CD4-positive, CD25-positive, alpha-beta regulatory T cell (primary cell): ENCODE measurements around the gene OVCA2. TPM values are rescaled to one million over a fixed set of nuclear protein-coding genes. Genes with fewer than 3 reads are reported as not detected.

ENCODE experiments used
- ATAC-seq, 2 donors: fragments of 150-1000 bp; cut with Tn5 transposase; one replicate each; pipeline ENCODE4 v1.10.0; 2021; ENCODE audit warnings: low read depth in 2 of 2, moderate number of reproducible peaks in 2 of 2, moderate library complexity in 1 of 2
- DNase-seq, 3 donors: peaks; one replicate each; pipeline versions ENCODE4 v3.0.0 to v3.0.0-alpha.2; 2012 to 2022; ENCODE audit warnings: mixed read lengths in 1 of 3
- H3K27ac ChIP-seq: one replicate; pipeline ENCODE4 v1.7.0; 2013; ENCODE audit warnings: mild to moderate bottlenecking, low read length; ENCODE audit not compliant: insufficient read depth, poor library complexity, severe bottlenecking
- H3K27me3 ChIP-seq: one replicate; pipeline ENCODE4 v1.7.0; 2013; ENCODE audit warnings: low read length; ENCODE audit not compliant: control insufficient read depth, insufficient read depth
- H3K36me3 ChIP-seq: one replicate; pipeline ENCODE4 v1.7.0; 2013; ENCODE audit warnings: mild to moderate bottlenecking, low read length, moderate library complexity; ENCODE audit not compliant: control insufficient read depth, insufficient read depth
- H3K4me1 ChIP-seq: 2 replicates; pipeline ENCODE4 v1.7.0; 2013; ENCODE audit warnings: mild to moderate bottlenecking, low read length; ENCODE audit not compliant: insufficient read depth, control insufficient read depth, poor library complexity, severe bottlenecking
- H3K4me3 ChIP-seq: one replicate; pipeline ENCODE4 v1.7.0; 2013; ENCODE audit warnings: low read depth, mild to moderate bottlenecking, low read length, moderate library complexity
- H3K9me3 ChIP-seq, 2 experiments: 1 replicate in 1 of 2; 2 replicates in 1 of 2; pipeline ENCODE4 v1.7.0; 2013; ENCODE audit warnings: low read length in 2 of 2, mild to moderate bottlenecking in 1 of 2, moderate library complexity in 1 of 2; ENCODE audit not compliant: control insufficient read depth in 2 of 2
- H3K27ac Mint-ChIP-seq, 3 donors: one replicate each; pipeline ENCODE4 v1.8.0; 2020 to 2022; ENCODE audit warnings: mild to moderate bottlenecking in 3 of 3, mixed read lengths in 3 of 3, moderate library complexity in 2 of 3
- H3K27me3 Mint-ChIP-seq: one replicate; pipeline ENCODE4 v1.8.0; 2022; ENCODE audit warnings: mild to moderate bottlenecking, mixed read lengths
- H3K36me3 Mint-ChIP-seq: one replicate; pipeline ENCODE4 v1.8.0; 2020; ENCODE audit warnings: mixed read lengths
- H3K4me1 Mint-ChIP-seq, 4 donors: one replicate each; pipeline ENCODE4 v1.8.0; 2020 to 2022; ENCODE audit warnings: mixed read lengths in 4 of 4, mild to moderate bottlenecking in 1 of 4
- H3K4me3 Mint-ChIP-seq, 4 donors: one replicate each; pipeline ENCODE4 v1.8.0; 2020 to 2022; ENCODE audit warnings: mild to moderate bottlenecking in 4 of 4, mixed read lengths in 4 of 4, moderate library complexity in 3 of 4
- H3K9me3 Mint-ChIP-seq, 7 donors: one replicate each; pipeline ENCODE4 v1.8.0; 2020 to 2022; ENCODE audit warnings: mixed read lengths in 7 of 7, mild to moderate bottlenecking in 3 of 7, moderate library complexity in 2 of 7
- polyA plus RNA-seq, 4 donors: library from polyadenylated mRNA; unstranded; fragments of 300-500 nt; fragmentation: Illumina TruSeq; gene quantifications; one replicate each; pipeline ENCODE4 v1.2.3, GENCODE V29; 2021
- total RNA-seq: library from RNA; stranded (reverse); gene quantifications from one replicate; pipeline ENCODE4 v1.2.3, GENCODE V29; 2022

OVCA2 gene
- total and polyA plus RNA-seq, 5 donors from 2014 or later: 30.8 to 106 (median 76.0) TPM

DNA sequence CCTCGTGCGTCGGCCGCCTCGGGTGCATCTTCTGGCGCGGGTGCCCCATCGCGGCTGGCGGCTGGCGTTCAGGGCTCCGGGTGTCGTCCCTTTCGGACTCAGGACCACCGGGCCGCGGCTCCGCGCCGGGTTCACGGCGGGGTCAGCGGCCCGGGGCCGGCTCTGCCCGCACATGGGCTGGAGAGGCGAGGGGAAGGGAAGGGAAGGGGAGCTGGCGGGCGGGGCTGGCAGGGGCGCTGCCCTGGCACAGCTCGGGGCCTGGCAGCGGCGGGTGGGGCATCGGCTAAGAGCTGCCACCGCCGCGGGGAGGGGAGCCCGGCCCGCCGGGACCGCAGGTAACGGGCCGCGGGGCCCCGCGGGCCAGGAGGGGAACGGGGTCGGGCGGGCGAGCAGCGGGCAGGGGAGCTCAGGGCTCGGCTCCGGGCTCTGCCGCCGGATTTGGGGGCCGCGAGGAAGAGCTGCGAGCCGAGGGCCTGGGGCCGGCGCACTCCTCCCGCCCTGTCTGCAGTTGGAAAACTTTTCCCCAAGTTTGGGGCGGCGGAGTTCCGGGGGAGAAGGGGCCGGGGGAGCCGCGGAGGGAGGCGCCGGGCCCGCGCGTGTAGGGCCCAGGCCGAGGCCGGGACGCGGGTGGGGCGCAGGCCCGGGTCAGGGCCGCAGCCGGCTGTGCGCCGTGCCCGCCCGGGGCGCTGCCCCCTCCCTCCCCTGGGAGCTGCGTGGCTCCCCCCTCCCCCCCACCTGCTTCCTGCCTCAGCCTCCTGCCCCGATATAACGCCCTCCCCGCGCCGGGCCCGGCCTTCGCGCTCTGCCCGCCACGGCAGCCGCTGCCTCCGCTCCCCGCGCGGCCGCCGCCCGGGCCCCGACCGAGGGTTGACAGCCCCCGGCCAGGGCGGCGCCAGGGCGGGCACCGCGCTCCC is 13.7 kb downstream of the OVCA2 start:
- Histone ChIP-seq H3K9me3 (no peaks in the 10 kb centered on the region), H3K4me3 (no peak overlapping the region), H3K27me3 (no peaks in the 10 kb centered on the region), H3K36me3 (peaks cover under 1% of the 10 kb centered on the region), H3K4me1 (peaks cover 76% of the 10 kb centered on the region), H3K27ac (no peak overlapping the region)
- Mint-ChIP-seq H3K27ac (no peak overlapping the region), H3K9me3 (peaks cover 0 to 1% (median 0%) of the 10 kb centered on the region in 7 donors), H3K36me3 (peaks cover 5% of the 10 kb centered on the region), H3K4me1 (peaks cover 0 to 31% (median 18%) of the 10 kb centered on the region in 4 donors), H3K27me3 (peaks cover 36% of the 10 kb centered on the region), H3K4me3 (peak overlapping the region in 1 of 4 donors; percentile 88)
- DNase-seq (peak in 2 of 3 donors; percentile 19 to 46), ATAC-seq (no peak)

DNA sequence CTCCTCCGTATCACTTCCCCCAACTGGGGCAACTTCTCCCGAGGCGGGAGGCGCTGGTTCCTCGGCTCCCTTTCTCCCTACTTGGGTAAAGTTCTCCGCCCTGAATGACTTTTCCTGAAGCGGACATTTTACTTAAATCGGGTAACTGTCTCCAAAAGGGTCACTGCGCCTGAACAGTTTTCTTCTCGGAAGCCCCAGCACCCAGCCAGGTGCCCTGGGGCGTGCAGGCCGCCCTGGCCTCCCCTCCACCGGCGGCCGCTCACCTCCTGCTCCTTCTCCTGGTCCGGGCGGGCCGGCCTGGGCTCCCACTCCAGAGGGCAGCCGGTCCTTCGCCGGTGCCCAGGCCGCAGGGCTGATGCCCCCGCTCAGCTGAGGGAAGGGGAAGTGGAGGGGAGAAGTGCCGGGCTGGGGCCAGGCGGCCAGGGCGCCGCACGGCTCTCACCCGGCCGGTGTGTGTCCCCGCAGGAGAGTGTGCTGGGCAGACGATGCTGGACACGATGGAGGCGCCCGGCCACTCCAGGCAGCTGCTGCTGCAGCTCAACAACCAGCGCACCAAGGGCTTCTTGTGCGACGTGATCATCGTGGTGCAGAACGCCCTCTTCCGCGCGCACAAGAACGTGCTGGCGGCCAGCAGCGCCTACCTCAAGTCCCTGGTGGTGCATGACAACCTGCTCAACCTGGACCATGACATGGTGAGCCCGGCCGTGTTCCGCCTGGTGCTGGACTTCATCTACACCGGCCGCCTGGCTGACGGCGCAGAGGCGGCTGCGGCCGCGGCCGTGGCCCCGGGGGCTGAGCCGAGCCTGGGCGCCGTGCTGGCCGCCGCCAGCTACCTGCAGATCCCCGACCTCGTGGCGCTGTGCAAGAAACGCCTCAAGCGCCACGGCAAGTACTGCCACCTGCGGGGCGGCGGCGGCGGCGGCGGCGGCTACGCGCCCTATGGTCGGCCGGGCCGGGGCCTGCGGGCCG is 14.7 kb downstream of the OVCA2 start:
- H3K27ac Mint-ChIP-seq: peak overlapping the region in 1 of 3 donors; percentile 32
- peaks cover 0 to 1% (median 0%) of the 10 kb centered on the region in 7 donors for H3K9me3 Mint-ChIP-seq
- peak in 2 of 3 donors; percentile 68 to 73 for DNase-seq
- Histone ChIP-seq H3K36me3 (peaks cover 2% of the 10 kb centered on the region), H3K27ac (peak overlapping the region; percentile 5), H3K27me3 (no peaks in the 10 kb centered on the region), H3K4me3 (no peak overlapping the region), H3K9me3 (no peaks in the 10 kb centered on the region), H3K4me1 (peaks cover 67% of the 10 kb centered on the region)
- peak overlapping the region; percentile 72 to 91 (median 77) for H3K4me3 Mint-ChIP-seq
- peaks cover 40% of the 10 kb centered on the region for H3K27me3 Mint-ChIP-seq
- H3K36me3 Mint-ChIP-seq: peaks cover 8% of the 10 kb centered on the region
- H3K4me1 Mint-ChIP-seq: peaks cover 0 to 31% (median 18%) of the 10 kb centered on the region in 4 donors
- ATAC-seq: peak in 1 of 2 donors; percentile 16

DNA sequence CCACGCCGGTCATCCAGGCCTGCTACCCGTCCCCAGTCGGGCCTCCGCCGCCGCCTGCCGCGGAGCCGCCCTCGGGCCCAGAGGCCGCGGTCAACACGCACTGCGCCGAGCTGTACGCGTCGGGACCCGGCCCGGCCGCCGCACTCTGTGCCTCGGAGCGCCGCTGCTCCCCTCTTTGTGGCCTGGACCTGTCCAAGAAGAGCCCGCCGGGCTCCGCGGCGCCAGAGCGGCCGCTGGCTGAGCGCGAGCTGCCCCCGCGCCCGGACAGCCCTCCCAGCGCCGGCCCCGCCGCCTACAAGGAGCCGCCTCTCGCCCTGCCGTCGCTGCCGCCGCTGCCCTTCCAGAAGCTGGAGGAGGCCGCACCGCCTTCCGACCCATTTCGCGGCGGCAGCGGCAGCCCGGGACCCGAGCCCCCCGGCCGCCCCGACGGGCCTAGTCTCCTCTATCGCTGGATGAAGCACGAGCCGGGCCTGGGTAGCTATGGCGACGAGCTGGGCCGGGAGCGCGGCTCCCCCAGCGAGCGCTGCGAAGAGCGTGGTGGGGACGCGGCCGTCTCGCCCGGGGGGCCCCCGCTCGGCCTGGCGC is 15.4 kb downstream of the OVCA2 start:
- peaks cover 33% of the 10 kb centered on the region for H3K27me3 Mint-ChIP-seq
- peaks cover 60% of the 10 kb centered on the region for H3K4me1 ChIP-seq
- H3K9me3 ChIP-seq: no peaks in the 10 kb centered on the region
- ATAC-seq (no peak), DNase-seq (peak in 1 of 3 donors; percentile 13)
- no peak overlapping the region for H3K4me3 Mint-ChIP-seq
- peaks cover 2% of the 10 kb centered on the region for H3K36me3 ChIP-seq
- peaks cover 0 to 1% (median 0%) of the 10 kb centered on the region in 7 donors for H3K9me3 Mint-ChIP-seq
- H3K4me1 Mint-ChIP-seq: peaks cover 0 to 24% (median 12%) of the 10 kb centered on the region in 4 donors
- H3K36me3 Mint-ChIP-seq: peaks cover 15% of the 10 kb centered on the region
- H3K27me3 ChIP-seq: no peaks in the 10 kb centered on the region
- no peak overlapping the region for H3K4me3 ChIP-seq
- no peak overlapping the region for H3K27ac Mint-ChIP-seq
- no peak overlapping the region for H3K27ac ChIP-seq

DNA sequence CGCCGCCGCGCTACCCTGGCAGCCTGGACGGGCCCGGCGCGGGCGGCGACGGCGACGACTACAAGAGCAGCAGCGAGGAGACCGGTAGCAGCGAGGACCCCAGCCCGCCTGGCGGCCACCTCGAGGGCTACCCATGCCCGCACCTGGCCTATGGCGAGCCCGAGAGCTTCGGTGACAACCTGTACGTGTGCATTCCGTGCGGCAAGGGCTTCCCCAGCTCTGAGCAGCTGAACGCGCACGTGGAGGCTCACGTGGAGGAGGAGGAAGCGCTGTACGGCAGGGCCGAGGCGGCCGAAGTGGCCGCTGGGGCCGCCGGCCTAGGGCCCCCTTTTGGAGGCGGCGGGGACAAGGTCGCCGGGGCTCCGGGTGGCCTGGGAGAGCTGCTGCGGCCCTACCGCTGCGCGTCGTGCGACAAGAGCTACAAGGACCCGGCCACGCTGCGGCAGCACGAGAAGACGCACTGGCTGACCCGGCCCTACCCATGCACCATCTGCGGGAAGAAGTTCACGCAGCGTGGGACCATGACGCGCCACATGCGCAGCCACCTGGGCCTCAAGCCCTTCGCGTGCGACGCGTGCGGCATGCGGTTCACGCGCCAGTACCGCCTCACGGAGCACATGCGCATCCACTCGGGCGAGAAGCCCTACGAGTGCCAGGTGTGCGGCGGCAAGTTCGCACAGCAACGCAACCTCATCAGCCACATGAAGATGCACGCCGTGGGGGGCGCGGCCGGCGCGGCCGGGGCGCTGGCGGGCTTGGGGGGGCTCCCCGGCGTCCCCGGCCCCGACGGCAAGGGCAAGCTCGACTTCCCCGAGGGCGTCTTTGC is 16.2 kb downstream of the OVCA2 start:
- H3K27ac Mint-ChIP-seq: no peak overlapping the region
- H3K27ac ChIP-seq: no peak overlapping the region
- peaks cover 22% of the 10 kb centered on the region for H3K36me3 Mint-ChIP-seq
- ATAC-seq: no peak
- peaks cover 0 to 1% (median 0%) of the 10 kb centered on the region in 7 donors for H3K9me3 Mint-ChIP-seq
- peak overlapping the region in 2 of 4 donors; percentile 33 to 54 for H3K4me3 Mint-ChIP-seq
- peaks cover 57% of the 10 kb centered on the region for H3K4me1 ChIP-seq
- H3K27me3 Mint-ChIP-seq: peaks cover 39% of the 10 kb centered on the region
- no peaks in the 10 kb centered on the region for H3K27me3 ChIP-seq
- no peak overlapping the region for H3K4me3 ChIP-seq
- H3K36me3 ChIP-seq: peaks cover 5% of the 10 kb centered on the region
- H3K4me1 Mint-ChIP-seq: peaks cover 0 to 23% (median 11%) of the 10 kb centered on the region in 4 donors
- no peaks in the 10 kb centered on the region for H3K9me3 ChIP-seq
- peak in 1 of 3 donors; percentile 30 for DNase-seq

DNA sequence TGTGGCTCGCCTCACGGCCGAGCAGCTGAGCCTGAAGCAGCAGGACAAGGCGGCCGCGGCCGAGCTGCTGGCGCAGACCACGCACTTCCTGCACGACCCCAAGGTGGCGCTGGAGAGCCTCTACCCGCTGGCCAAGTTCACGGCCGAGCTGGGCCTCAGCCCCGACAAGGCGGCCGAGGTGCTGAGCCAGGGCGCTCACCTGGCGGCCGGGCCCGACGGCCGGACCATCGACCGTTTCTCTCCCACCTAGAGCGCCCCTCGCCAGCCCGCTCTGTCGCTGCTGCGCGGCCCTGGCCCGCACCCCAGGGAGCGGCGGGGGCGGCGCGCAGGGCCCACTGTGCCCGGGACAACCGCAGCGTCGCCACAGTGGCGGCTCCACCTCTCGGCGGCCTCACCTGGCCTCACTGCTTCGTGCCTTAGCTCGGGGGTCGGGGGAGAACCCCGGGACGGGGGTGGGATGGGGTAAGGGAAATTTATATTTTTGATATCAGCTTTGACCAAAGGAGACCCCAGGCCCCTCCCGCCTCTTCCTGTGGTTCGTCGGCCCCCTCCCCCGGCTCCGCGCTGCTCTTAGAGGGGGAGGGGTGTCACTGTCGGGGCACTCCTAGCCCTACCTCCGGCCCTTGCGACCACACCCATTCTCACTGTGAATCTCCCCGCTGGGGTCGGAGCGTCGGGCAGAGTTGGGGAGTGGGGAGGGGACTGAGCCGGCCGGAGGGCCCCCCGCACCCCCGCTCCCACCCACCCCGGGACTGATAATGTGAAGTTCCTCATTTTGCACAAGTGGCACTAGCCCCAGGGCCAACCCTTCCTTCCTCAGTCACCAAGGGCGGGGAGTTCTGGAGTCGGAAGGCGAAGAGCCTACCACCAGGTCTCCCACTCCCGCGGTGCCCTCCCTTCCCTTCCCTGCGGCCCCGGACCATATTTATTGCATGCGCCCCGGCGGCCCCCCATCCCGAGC is 17.0 kb downstream of the OVCA2 start:
- peaks cover 30% of the 10 kb centered on the region for H3K36me3 Mint-ChIP-seq
- DNase-seq (peak; percentile 43 to 68 (median 44)), ATAC-seq (no peak)
- no peaks in the 10 kb centered on the region for H3K9me3 ChIP-seq
- H3K4me1 ChIP-seq: peaks cover 48% of the 10 kb centered on the region
- peaks cover 0 to under 1% (median 0%) of the 10 kb centered on the region in 7 donors for H3K9me3 Mint-ChIP-seq
- peaks cover 0 to 17% (median 6%) of the 10 kb centered on the region in 4 donors for H3K4me1 Mint-ChIP-seq
- peak overlapping the region in 3 of 4 donors; percentile 59 to 77 (median 59) for H3K4me3 Mint-ChIP-seq
- peaks cover 33% of the 10 kb centered on the region for H3K27me3 Mint-ChIP-seq
- H3K27ac ChIP-seq: no peak overlapping the region
- H3K27me3 ChIP-seq: no peaks in the 10 kb centered on the region
- H3K27ac Mint-ChIP-seq: peak overlapping the region in 1 of 3 donors; percentile 41
- H3K4me3 ChIP-seq: no peak overlapping the region
- H3K36me3 ChIP-seq: peaks cover 13% of the 10 kb centered on the region
